CD14-positive monocyte (primary cell): Measurements from ENCODE around the gene RPA3. TPM values are rescaled to one million over a fixed set of nuclear protein-coding genes. Genes with fewer than 3 reads are reported as not detected.

Source experiments
- DNase-seq, 3 donors: peaks; one replicate each; pipeline ENCODE4 v3.0.0-alpha.2; 2011 to 2022
- H2AFZ ChIP-seq: 2 replicates; pipeline ENCODE4 v1.6.0; 2012; ENCODE audit warnings: mild to moderate bottlenecking, low read depth, low read length, inconsistent platforms; ENCODE audit not compliant: insufficient read depth, poor library complexity, severe bottlenecking
- H3K27ac ChIP-seq, 2 donors: 1 replicate in 1 of 2; 2 replicates in 1 of 2; pipeline ENCODE4 v1.5.1; 2012 to 2013; ENCODE audit warnings: low read length in 2 of 2, control low read depth in 1 of 2, inconsistent platforms in 1 of 2, low read depth in 1 of 2, mild to moderate bottlenecking in 1 of 2
- H3K27me3 ChIP-seq, 2 donors: one replicate each; pipeline versions ENCODE4 v1.6.0 to v1.6.1; 2011 to 2013; ENCODE audit warnings: low read length in 2 of 2; ENCODE audit not compliant: control insufficient read depth in 2 of 2, insufficient read depth in 2 of 2
- H3K36me3 ChIP-seq, 2 donors: replicated peaks in 1 of 2; 1 replicate in 1 of 2; 2 replicates in 1 of 2; pipeline versions ENCODE4 v1.5.1 to v1.6.1; 2012 to 2013; ENCODE audit warnings: low read length in 2 of 2, control low read depth in 1 of 2, inconsistent platforms in 1 of 2, mild to moderate bottlenecking in 1 of 2; ENCODE audit not compliant: insufficient read depth in 2 of 2, control insufficient read depth in 1 of 2
- H3K4me1 ChIP-seq, 2 donors: 1 replicate in 1 of 2; 2 replicates in 1 of 2; pipeline versions ENCODE4 v1.5.1 to v1.6.1; 2012 to 2013; ENCODE audit warnings: low read length in 2 of 2, control low read depth in 1 of 2, inconsistent platforms in 1 of 2, mild to moderate bottlenecking in 1 of 2, moderate library complexity in 1 of 2; ENCODE audit not compliant: insufficient read depth in 2 of 2, control insufficient read depth in 1 of 2
- H3K4me2 ChIP-seq: replicated peaks from 2 replicates; pipeline ENCODE3; 2012; ENCODE audit warnings: low read length, moderate library complexity, mild to moderate bottlenecking; ENCODE audit not compliant: poor library complexity, severe bottlenecking; ENCODE audit errors: extremely low read depth
- H3K4me3 ChIP-seq, 3 experiments: fragments of 200-600 bp in 1 of 3; sonication (generic) in 1 of 3; replicated peaks in 1 of 3; 1 replicate in 2 of 3; 2 replicates in 1 of 3; pipeline ENCODE4 v1.5.1; 2011 to 2013; ENCODE audit warnings: low read length in 3 of 3, mild to moderate bottlenecking in 3 of 3, control low read depth in 2 of 3, low read depth in 2 of 3, inconsistent platforms in 1 of 3, moderate library complexity in 1 of 3
- H3K79me2 ChIP-seq: 2 replicates; pipeline ENCODE4 v1.6.0; 2012; ENCODE audit warnings: mild to moderate bottlenecking, control low read depth, inconsistent platforms, low read length, moderate library complexity; ENCODE audit not compliant: insufficient read depth
- H3K9ac ChIP-seq: 2 replicates; pipeline ENCODE4 v1.6.0; 2017; ENCODE audit warnings: low read length, mild to moderate bottlenecking; ENCODE audit not compliant: insufficient read depth, poor library complexity, severe bottlenecking
- H3K9me3 ChIP-seq, 2 donors: replicated peaks in 1 of 2; 1 replicate in 1 of 2; 2 replicates in 1 of 2; pipeline versions ENCODE4 v1.5.1 to v1.6.1; 2012 to 2013; ENCODE audit warnings: low read length in 2 of 2, control low read depth in 1 of 2; ENCODE audit not compliant: control insufficient read depth in 1 of 2, insufficient read depth in 1 of 2
- H4K20me1 ChIP-seq: 2 replicates; pipeline ENCODE4 v1.6.0; 2012; ENCODE audit warnings: mild to moderate bottlenecking, low read length, control low read depth, moderate library complexity; ENCODE audit not compliant: insufficient read depth
- H3K27ac Mint-ChIP-seq, 7 donors: one replicate each; pipeline ENCODE4 v1.8.0; 2020; ENCODE audit warnings: mild to moderate bottlenecking in 7 of 7, mixed read lengths in 7 of 7, moderate library complexity in 6 of 7, inconsistent platforms in 2 of 7
- H3K27me3 Mint-ChIP-seq, 3 donors: one replicate each; pipeline ENCODE4 v1.8.0; 2021 to 2022; ENCODE audit warnings: low read depth in 3 of 3, mild to moderate bottlenecking in 3 of 3, mixed read lengths in 3 of 3, moderate library complexity in 3 of 3, inconsistent platforms in 1 of 3
- H3K36me3 Mint-ChIP-seq, 2 donors: one replicate each; pipeline ENCODE4 v1.8.0; 2020; ENCODE audit warnings: mixed read lengths in 2 of 2, inconsistent platforms in 1 of 2, mild to moderate bottlenecking in 1 of 2
- H3K4me1 Mint-ChIP-seq: one replicate; pipeline ENCODE4 v1.8.0; 2020; ENCODE audit warnings: mild to moderate bottlenecking, mixed read lengths
- H3K4me3 Mint-ChIP-seq, 2 donors: one replicate each; pipeline ENCODE4 v1.8.0; 2020; ENCODE audit warnings: mild to moderate bottlenecking in 2 of 2, mixed read lengths in 2 of 2, moderate library complexity in 1 of 2
- H3K9me3 Mint-ChIP-seq, 7 donors: one replicate each; pipeline ENCODE4 v1.8.0; 2020 to 2022; ENCODE audit warnings: mixed read lengths in 7 of 7, mild to moderate bottlenecking in 6 of 7, moderate library complexity in 6 of 7, inconsistent platforms in 2 of 7
- WGBS: methylation state at CpG from one replicate; pipeline ENCODE4 v1.1.5; 2013; ENCODE audit warnings: missing lambda C conversion rate; ENCODE audit not compliant: insufficient coverage; 5-methylcytosine and 5-hydroxymethylcytosine counted together
- intact Hi-C, 2 donors: fragments of 100-400 bp; cut with micrococcal nuclease; formaldehyde crosslinking; loops; one replicate each; pipeline versions ENCODE4 v1.15.0 to v1.15.1; 2023
- polyA plus RNA-seq, 3 donors: library from polyadenylated mRNA; depleted of rRNA in 1 of 3; unstranded in 2 of 3; stranded (reverse) in 1 of 3; fragments of 300-500 nt in 2 of 3; fragments of >200 nt in 1 of 3; fragmentation: Illumina TruSeq in 2 of 3; gene quantifications; 1 replicate in 2 of 3; 2 replicates in 1 of 3; pipeline ENCODE4 v1.2.3, GENCODE V29; 2012 to 2021
- TF ChIP-seq, protein P1 (sequence below): fragments of 200-600 bp; IDR thresholded peaks from one replicate; pipeline ENCODE4 v1.8.0; 2022; ENCODE audit warnings: antibody characterized with exemption, mild to moderate bottlenecking

Gene RPA3
- polyA plus RNA-seq, 3 donors = 6.2 to 50.5 (median 44.7) TPM

DNA sequence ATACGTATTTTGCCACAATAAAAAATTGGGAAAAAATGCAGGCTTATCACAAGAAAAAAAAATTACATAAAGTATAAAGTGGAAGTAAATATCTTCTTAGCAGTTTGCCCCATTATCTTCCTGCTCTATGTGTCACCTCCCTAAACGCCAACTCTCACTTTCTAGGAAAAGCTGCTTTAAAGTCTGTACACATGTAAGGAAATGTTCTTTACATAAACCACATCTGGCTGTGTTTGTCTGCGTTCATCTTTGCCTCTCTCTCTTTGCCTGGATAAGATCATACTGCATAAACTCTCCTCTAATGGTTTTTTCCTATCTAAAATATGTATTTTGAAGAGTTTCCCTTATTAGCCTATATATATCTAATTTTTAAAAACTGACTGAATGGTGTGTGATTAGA lies 100.9 kb downstream of the RPA3 start:
- H3K9me3 Mint-ChIP-seq = peaks cover 0 to 1% (median 0%) of the 10 kb centered on the region in 7 donors
- no peak for DNase-seq
- peaks cover 0 to 3% (median 2%) of the 10 kb centered on the region in 3 donors for H3K27me3 Mint-ChIP-seq
- intact Hi-C loops = no loop called here
- Histone ChIP-seq H3K36me3 (no peaks in the 10 kb centered on the region), H2AFZ (no peak overlapping the region), H3K4me2 (no peak overlapping the region), H3K79me2 (no peaks in the 10 kb centered on the region), H3K27ac (no peak overlapping the region), H3K9ac (no peak overlapping the region), H3K4me3 (no peak overlapping the region), H3K4me1 (no peaks in the 10 kb centered on the region), H4K20me1 (no peaks in the 10 kb centered on the region), H3K27me3 (no peaks in the 10 kb centered on the region), H3K9me3 (no peaks in the 10 kb centered on the region)
- H3K4me1 Mint-ChIP-seq = peaks cover 7% of the 10 kb centered on the region
- no peak overlapping the region for H3K4me3 Mint-ChIP-seq
- H3K36me3 Mint-ChIP-seq = no peaks in the 10 kb centered on the region
- TF ChIP-seq, protein P1, sequence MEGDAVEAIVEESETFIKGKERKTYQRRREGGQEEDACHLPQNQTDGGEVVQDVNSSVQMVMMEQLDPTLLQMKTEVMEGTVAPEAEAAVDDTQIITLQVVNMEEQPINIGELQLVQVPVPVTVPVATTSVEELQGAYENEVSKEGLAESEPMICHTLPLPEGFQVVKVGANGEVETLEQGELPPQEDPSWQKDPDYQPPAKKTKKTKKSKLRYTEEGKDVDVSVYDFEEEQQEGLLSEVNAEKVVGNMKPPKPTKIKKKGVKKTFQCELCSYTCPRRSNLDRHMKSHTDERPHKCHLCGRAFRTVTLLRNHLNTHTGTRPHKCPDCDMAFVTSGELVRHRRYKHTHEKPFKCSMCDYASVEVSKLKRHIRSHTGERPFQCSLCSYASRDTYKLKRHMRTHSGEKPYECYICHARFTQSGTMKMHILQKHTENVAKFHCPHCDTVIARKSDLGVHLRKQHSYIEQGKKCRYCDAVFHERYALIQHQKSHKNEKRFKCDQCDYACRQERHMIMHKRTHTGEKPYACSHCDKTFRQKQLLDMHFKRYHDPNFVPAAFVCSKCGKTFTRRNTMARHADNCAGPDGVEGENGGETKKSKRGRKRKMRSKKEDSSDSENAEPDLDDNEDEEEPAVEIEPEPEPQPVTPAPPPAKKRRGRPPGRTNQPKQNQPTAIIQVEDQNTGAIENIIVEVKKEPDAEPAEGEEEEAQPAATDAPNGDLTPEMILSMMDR = no peak
- no peak overlapping the region for H3K27ac Mint-ChIP-seq
- WGBS = no CpG with 5 or more reads among the region's 3 CpGs

DNA sequence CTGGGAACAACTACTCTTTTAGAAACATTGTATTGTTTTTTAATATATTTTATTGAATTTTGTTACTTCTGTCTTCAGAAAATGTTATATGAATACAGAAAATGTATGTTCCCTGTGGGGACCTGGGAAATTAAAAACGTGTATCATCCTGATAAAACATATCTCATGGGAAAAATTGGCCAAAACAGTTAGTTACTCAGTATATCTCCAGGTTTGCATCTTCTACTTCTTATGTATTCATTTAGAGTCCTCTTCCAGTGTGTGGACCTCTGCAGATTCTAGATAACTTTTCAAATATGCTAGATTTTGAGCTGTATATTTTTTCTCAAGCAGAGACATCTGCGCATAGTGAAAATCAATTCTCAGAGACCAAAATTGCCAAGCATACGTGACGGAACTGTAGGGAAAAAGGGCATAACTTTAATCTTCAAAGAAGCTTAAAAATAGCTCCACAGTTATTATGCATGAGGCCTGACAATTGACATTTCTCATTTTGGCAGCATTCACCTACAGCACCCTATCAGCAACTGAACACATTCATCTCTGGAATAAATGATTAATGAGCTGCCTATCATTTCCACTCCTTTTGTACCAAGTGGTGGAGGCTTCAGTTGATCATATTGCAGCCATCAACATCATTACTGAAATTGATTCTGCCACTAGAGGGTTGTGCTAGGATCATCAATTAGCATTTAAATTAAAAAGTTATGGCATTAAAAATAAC lies 104.2 kb downstream of the RPA3 start:
- no peak overlapping the region for H3K4me3 Mint-ChIP-seq
- no peak overlapping the region for H2AFZ ChIP-seq
- H3K36me3 ChIP-seq = peaks cover 2 to 7% of the 10 kb centered on the region in 2 donors
- no peak overlapping the region for H3K27ac ChIP-seq
- intact Hi-C loops = no loop called here
- H3K36me3 Mint-ChIP-seq = peaks cover 3 to 9% of the 10 kb centered on the region in 2 donors
- no peak overlapping the region for H3K9ac ChIP-seq
- no peaks in the 10 kb centered on the region for H3K79me2 ChIP-seq
- H3K4me2 ChIP-seq = no peak overlapping the region
- H3K4me3 ChIP-seq = no peak overlapping the region
- H3K4me1 ChIP-seq = no peaks in the 10 kb centered on the region
- peaks cover 0 to 1% (median 0%) of the 10 kb centered on the region in 7 donors for H3K9me3 Mint-ChIP-seq
- H3K9me3 ChIP-seq = no peaks in the 10 kb centered on the region
- 100% methylated on average over 2 of the region's 4 CpGs for WGBS
- no peaks in the 10 kb centered on the region for H3K4me1 Mint-ChIP-seq
- no peak for DNase-seq
- H4K20me1 ChIP-seq = no peaks in the 10 kb centered on the region
- H3K27me3 ChIP-seq = no peaks in the 10 kb centered on the region
- H3K27ac Mint-ChIP-seq = no peak overlapping the region
- peaks cover 0 to 3% (median 2%) of the 10 kb centered on the region in 3 donors for H3K27me3 Mint-ChIP-seq
- TF ChIP-seq, protein P1 = no peak
